Prostate gland (tissue), 2 donors: Measurements from ENCODE around the gene NSD1. TPM values are rescaled to one million over a fixed set of nuclear protein-coding genes. Genes with fewer than 3 reads are reported as not detected.

Experiments
- DNase-seq: peaks from one replicate; pipeline ENCODE4 v3.0.0-alpha.2; 2019; ENCODE audit warnings: low spot score
- H3K27ac ChIP-seq, 2 donors: fragments of 200-600 bp; sonication (generic); 2 replicates each; pipeline ENCODE4 v1.5.1; 2017 to 2019
- H3K27me3 ChIP-seq: fragments of 200-600 bp; sonication (generic); replicated peaks from 2 replicates; pipeline ENCODE4 v1.5.1; 2019; ENCODE audit not compliant: insufficient read depth
- H3K36me3 ChIP-seq, 2 donors: fragments of 200-600 bp; sonication (generic); 1 replicate in 1 of 2; 2 replicates in 1 of 2; pipeline versions ENCODE4 v1.5.1 to v1.8.1; 2017 to 2019
- H3K4me1 ChIP-seq: fragments of 200-600 bp; sonication (generic); replicated peaks from 2 replicates; pipeline ENCODE4 v1.5.1; 2019
- H3K4me3 ChIP-seq, 2 donors: fragments of 200-600 bp; sonication (generic); 2 replicates each; pipeline ENCODE4 v1.5.1; 2017 to 2019
- H3K9me3 ChIP-seq: fragments of 200-600 bp; sonication (generic); 2 replicates; pipeline ENCODE4 v1.5.1; 2017
- POLR2A ChIP-seq: fragments of 450-650 bp; IDR thresholded peaks from one replicate; pipeline ENCODE4 v1.6.1; 2016; ENCODE audit warnings: antibody characterized with exemption, mild to moderate bottlenecking
- POLR2AphosphoS5 ChIP-seq: sonication (generic); formaldehyde crosslinking; IDR thresholded peaks from one replicate; pipeline ENCODE4 v1.6.1; 2017; ENCODE audit warnings: antibody characterized with exemption
- WGBS: methylation state at CpG from one replicate; pipeline ENCODE4 v1.1.5; 2018; 5-methylcytosine and 5-hydroxymethylcytosine counted together
- intact Hi-C: fragments of 100-400 bp; cut with DNase I; formaldehyde crosslinking; loops from one replicate; pipeline ENCODE4 v1.14.2; 2022
- total RNA-seq, 2 donors: library from RNA; depleted of rRNA; stranded (reverse); fragments of >200 nt; gene quantifications; one replicate each; pipeline ENCODE4 v1.1.0, GENCODE V29; 2016
- TF ChIP-seq, protein P1 (sequence below), 4 experiments: fragments of 200-600 bp in 2 of 4; fragments of 450-650 bp in 2 of 4; sonication (generic) in 2 of 4; IDR thresholded peaks; 1 replicate in 3 of 4; 2 replicates in 1 of 4; pipeline ENCODE4 v1.5.1; 2016 to 2019; ENCODE audit warnings: antibody characterized with exemption in 4 of 4, mild to moderate bottlenecking in 2 of 4, moderate library complexity in 2 of 4

Gene NSD1
- total RNA-seq, 2 donors from 2014 or later = 37.2 to 53.9 TPM

DNA sequence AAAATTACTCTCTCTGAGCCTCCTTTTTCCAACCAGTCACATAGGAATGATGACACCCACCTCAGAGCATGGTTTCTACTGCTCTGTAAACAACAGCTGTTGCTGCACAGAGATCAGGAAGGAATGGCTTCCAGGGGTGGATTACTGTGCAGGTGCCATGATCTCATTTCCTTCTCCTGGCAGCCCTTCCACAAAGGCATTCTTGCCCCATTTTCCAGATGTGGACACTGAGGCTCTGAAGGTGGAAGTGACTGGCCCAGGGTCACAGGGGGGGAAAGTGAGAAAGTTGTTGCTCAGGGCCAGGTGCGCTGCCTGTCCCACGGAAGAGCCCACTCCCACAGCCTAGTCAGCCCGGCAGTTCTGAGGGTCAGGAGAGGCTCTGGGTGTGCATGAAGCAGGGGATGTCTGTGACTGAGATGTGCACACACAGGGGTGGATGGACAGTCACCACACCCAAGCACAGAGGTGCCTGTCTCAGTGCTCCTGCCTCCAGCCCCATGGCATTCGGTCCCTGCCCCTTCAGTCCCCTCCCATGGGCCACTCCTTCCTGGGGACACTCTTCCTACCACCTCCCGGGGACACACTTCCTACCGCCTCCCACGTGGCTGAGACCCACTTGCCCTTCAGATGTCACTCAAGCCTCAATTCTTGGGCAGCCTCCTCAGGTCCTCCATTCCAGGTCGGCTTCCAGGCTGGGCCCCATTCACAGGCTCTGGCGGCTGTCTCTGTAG lies 29.9 kb upstream of the NSD1 start:
- Histone ChIP-seq H3K9me3 (no peaks in the 10 kb centered on the region), H3K27me3 (peaks cover 2% of the 10 kb centered on the region), H3K4me3 (no peak overlapping the region), H3K4me1 (no peaks in the 10 kb centered on the region), H3K27ac (no peak overlapping the region), H3K36me3 (no peaks in the 10 kb centered on the region)
- 50% methylated on average over 9 of the region's 9 CpGs for WGBS
- TF ChIP-seq POLR2A (no peak), POLR2AphosphoS5 (no peak)
- TF ChIP-seq, protein P1, sequence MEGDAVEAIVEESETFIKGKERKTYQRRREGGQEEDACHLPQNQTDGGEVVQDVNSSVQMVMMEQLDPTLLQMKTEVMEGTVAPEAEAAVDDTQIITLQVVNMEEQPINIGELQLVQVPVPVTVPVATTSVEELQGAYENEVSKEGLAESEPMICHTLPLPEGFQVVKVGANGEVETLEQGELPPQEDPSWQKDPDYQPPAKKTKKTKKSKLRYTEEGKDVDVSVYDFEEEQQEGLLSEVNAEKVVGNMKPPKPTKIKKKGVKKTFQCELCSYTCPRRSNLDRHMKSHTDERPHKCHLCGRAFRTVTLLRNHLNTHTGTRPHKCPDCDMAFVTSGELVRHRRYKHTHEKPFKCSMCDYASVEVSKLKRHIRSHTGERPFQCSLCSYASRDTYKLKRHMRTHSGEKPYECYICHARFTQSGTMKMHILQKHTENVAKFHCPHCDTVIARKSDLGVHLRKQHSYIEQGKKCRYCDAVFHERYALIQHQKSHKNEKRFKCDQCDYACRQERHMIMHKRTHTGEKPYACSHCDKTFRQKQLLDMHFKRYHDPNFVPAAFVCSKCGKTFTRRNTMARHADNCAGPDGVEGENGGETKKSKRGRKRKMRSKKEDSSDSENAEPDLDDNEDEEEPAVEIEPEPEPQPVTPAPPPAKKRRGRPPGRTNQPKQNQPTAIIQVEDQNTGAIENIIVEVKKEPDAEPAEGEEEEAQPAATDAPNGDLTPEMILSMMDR (IDR thresholded peaks at IDR 0.05) = no peak
- DNase-seq = no peak
- intact Hi-C loops = no loop called here

DNA sequence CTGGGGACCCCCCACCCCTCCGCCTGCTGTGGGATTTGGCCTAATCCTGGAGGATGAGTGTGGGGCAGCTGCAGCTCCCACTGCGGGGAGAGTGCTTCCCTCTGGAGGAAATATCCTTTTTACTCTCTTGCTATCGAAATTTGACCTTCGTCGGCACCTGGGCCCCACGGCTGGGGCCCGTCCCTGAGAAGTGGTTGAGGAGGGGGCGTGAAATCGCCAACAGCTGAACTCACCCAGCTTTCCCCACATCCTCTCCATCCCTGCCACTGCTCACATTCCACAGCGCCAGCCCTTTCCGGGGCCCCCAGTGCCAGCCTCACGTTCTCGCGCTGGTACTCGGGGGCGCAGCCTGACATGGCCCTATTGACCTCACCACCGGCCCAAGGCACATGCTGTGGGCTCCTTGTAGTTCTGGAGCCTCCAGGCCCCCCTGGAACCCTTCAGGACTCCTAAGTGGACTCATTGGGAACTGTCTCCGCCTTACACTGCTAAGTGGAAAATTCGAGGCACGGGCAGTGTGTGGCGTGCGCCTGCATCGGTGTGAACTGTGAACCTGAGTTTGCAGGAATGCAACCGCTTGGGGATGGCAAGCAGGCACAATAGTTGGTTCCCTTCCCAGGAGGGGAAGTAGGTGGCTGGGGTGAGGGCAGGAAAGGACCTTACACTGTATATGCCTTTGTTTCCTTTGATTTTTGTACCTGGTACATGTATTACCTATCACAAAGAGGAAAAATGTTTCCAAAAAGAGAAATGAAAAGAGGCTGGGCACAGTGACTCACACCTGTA lies 27.7 kb upstream of the NSD1 start:
- no peak for DNase-seq
- no peaks in the 10 kb centered on the region for H3K4me1 ChIP-seq
- intact Hi-C loops = no loop called here
- no peaks in the 10 kb centered on the region for H3K9me3 ChIP-seq
- TF ChIP-seq, protein P1 (IDR thresholded peaks at IDR 0.05) = no peak
- TF ChIP-seq POLR2AphosphoS5 (no peak), POLR2A (no peak)
- WGBS = 75% methylated on average over 24 of the region's 24 CpGs
- no peak overlapping the region for H3K27ac ChIP-seq
- no peak overlapping the region for H3K4me3 ChIP-seq
- H3K27me3 ChIP-seq = peaks cover 2% of the 10 kb centered on the region
- H3K36me3 ChIP-seq = no peaks in the 10 kb centered on the region

DNA sequence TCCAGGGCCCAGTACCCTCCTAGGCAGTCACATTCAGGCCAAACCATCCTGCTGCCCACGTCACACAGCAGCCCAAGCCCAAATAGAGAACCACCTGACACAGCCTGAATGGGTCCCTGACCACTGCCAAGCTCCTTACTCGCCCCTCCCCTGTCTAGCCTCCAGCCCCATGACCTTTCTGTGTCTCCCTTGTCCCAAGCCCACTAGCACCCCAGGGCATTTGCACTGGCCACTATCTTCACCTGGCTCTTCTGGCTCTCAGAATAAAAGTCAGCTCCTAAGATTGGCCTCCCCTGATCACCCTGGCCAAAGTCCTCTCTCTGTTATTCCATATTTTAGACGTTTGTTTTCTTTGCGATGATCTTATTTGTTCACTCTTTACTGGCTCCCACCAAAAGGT lies 26.4 kb upstream of the NSD1 start:
- TF ChIP-seq, protein P1 (IDR thresholded peaks at IDR 0.05) = no peak
- TF ChIP-seq POLR2A (no peak), POLR2AphosphoS5 (no peak)
- intact Hi-C loops = no loop called here
- Histone ChIP-seq H3K4me3 (no peak overlapping the region), H3K4me1 (no peaks in the 10 kb centered on the region), H3K9me3 (no peaks in the 10 kb centered on the region), H3K27ac (no peak overlapping the region), H3K36me3 (no peaks in the 10 kb centered on the region), H3K27me3 (peaks cover 2% of the 10 kb centered on the region)
- 70% methylated on average over 4 of the region's 4 CpGs for WGBS
- no peak for DNase-seq

DNA sequence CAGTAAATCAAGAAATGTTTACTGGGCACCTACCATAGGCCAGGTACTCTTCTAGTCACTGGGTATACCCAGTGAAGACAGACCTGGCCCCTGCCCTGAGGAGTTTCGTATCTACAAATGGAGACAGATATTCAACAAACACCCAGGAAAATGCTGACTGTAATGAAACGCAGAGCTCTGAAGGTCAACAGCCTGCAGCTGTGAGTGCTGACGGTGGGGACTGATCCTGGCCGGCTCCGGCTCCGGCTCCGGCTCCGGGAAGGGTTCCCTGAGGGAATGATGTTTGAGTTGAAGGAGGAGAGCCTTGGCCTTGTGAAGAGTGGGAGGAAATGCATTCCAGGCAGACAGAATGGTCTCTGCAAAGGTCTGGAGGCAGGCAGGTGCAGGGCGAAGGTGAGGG lies 23.8 kb upstream of the NSD1 start:
- Histone ChIP-seq H3K9me3 (no peaks in the 10 kb centered on the region), H3K27me3 (no peaks in the 10 kb centered on the region), H3K36me3 (no peaks in the 10 kb centered on the region), H3K4me1 (no peaks in the 10 kb centered on the region), H3K27ac (no peak overlapping the region), H3K4me3 (no peak overlapping the region)
- DNase-seq = no peak
- WGBS = 56% methylated on average over 9 of the region's 9 CpGs
- TF ChIP-seq, protein P1 (IDR thresholded peaks at IDR 0.05) = no peak
- TF ChIP-seq POLR2AphosphoS5 (no peak), POLR2A (no peak)
- intact Hi-C loops = loop anchor here (5.0 kb wide), 2 partner anchors 197 to 453 kb away; no protein-coding TSS in a partner anchor
